Sigmoid colon (tissue), 4 donors: ENCODE measurements around the gene WASF2.

Experiments
- CTCF ChIP-seq, 4 experiments: fragments of 450-650 bp in 3 of 4; fragments of 200-600 bp in 1 of 4; IDR thresholded peaks; one replicate each; pipeline ENCODE4 v1.5.1; 2016 to 2019; ENCODE audit warnings: antibody characterized with exemption in 4 of 4, mild to moderate bottlenecking in 3 of 4, moderate library complexity in 2 of 4
- EP300 ChIP-seq, 4 donors: sonication (generic); formaldehyde crosslinking; IDR thresholded peaks; one replicate each; pipeline ENCODE4 v1.6.1; 2017; ENCODE audit warnings: antibody characterized with exemption in 4 of 4
- POLR2A ChIP-seq, 2 donors: fragments of 450-650 bp; IDR thresholded peaks; one replicate each; pipeline ENCODE4 v1.6.1; 2016; ENCODE audit warnings: antibody characterized with exemption in 2 of 2, mild to moderate bottlenecking in 2 of 2, moderate library complexity in 2 of 2
- POLR2AphosphoS5 ChIP-seq, 4 donors: sonication (generic); formaldehyde crosslinking; IDR thresholded peaks; one replicate each; pipeline ENCODE4 v1.6.1; 2017; ENCODE audit warnings: antibody characterized with exemption in 4 of 4

DNA sequence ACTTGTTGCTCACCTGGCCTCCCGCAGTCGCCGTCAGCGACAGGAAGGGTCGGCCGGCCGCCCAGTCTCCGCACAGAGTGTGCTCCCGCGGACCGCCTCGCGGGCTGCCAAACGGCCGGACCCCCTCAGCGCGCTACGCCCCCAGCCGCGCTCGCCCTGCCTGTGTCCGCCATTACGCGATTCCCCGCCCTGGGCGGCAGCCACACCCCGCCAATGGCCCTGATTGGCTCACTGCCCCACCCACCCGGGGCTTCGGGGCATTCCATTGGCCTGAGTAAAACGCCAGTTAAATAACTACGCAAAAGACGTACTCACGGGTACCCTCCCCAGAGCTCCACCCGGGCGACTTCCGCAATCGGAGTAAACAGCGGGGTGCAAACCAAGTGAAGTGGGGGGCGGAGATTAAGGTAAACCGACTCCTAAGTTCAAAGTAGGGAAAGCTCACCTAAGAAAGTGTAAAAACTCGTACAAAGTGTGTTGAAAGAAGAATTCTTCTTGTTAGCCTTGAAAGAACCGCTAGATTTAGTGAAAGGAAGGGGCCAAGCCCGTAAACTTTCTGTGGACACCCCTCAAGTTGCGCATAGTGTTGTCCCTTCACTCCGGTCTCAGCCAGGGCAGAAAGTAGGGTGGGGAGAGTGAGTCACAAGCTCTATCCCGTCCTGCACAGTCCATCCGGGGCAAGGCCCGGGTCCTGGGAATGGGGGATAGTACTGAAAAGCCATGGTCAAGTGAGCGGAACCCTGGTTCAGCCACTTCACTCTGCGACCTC lies at the start of gene WASF2:
- TF ChIP-seq POLR2A (IDR thresholded peaks at IDR 0.05) (peak; percentile 85 to 95), CTCF (IDR thresholded peaks at IDR 0.05) (no peak), POLR2AphosphoS5 (IDR thresholded peaks at IDR 0.05) (peak; percentile 95 to 98 (median 96)), EP300 (IDR thresholded peaks at IDR 0.05) (peak in 1 of 4 donors; percentile 37)
